HG03342 (cell line): ENCODE data around the gene MYLK.
"Not testable (repeated sequence)": the region's sequence is repeated elsewhere in the genome, so short reads cannot be mapped to it uniquely, and the experiment has no call there.

ENCODE experiments used
- ATAC-seq: cut with Tn5 transposase; IDR thresholded peaks from one replicate; pipeline ENCODE4 v1.9.1; 2021; ENCODE audit warnings: mild to moderate bottlenecking, moderate library complexity; ENCODE audit not compliant: unreplicated experiment

Gene MYLK

DNA sequence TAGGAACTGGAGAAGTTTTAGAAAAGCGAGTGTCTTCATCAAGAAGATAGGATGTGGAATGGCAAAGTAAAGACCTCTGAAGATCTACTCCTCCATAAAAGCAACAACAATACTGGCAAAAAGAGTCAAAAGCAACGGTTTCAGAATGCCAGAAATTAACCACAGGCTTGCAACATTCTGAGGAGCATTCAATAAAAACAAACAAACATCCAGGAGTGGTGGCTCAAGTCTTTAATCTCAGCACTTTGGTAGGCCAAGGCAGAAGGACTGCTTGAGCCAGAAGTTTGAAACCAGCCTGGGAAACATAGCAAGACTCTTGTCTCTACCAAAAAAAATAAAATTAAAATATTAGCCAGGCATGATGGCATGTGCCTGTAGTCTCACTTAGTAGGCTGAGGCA lies 156.1 kb downstream of the MYLK start:
- ATAC-seq = no peak

DNA sequence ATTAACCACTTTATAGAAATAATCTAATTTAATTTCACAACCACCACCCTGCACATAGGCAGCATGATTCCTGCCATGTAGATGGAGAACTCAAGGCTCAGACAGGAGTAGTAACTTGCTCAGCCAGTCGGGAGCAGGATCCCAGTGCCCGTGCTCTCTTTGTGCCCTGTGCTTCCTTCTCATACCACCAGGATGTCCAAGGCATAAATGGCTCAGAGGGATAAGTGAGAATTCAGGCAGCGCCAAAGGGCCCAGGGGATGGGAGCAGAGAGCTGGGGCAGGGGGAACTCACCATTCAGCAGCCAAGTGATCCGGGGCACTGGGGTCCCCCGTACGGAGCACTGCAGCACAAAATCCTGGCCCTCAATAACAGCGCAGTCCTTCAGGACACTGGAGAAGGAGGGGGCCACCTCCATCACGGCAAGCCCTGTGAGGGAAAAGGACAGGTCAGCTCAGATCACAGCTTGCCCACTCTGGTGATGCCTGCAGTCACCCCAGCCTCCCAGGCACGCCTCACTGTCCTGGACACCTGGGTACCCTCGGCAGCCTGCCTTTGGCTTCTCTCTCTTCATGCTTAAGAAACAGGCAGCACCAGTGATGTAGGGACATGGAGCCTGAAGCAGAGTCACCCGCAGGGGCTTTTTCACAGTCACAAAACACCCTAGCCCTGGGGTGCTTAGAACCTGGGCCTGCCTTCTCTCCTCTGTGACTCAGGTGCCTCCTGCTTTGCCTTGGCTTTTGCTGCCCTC lies 158.3 kb downstream of the MYLK start:
- ATAC-seq = no peak

DNA sequence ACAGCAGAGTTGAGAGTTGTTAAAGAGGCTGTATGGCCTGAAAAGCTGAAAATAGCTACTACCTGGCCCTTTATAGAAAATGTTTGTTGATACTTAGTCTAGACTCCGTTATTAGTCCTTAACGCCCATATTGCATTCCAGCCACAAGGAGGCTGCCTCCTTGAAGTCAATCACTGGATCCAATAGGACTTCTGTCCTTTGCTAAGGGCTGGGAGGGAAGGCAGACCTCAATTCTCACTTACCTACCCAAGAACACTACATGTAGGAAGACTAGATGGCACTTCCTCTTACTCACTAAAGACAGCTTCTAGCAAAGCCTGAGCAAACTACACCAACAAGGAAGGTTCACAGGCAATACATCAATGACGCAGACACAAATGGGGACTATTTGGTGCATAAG lies 159.8 kb downstream of the MYLK start:
- no peak for ATAC-seq

GRCh38 chr3:123723522-123724168 lies 160.5 kb downstream of the MYLK start:
- ATAC-seq = no peak

DNA sequence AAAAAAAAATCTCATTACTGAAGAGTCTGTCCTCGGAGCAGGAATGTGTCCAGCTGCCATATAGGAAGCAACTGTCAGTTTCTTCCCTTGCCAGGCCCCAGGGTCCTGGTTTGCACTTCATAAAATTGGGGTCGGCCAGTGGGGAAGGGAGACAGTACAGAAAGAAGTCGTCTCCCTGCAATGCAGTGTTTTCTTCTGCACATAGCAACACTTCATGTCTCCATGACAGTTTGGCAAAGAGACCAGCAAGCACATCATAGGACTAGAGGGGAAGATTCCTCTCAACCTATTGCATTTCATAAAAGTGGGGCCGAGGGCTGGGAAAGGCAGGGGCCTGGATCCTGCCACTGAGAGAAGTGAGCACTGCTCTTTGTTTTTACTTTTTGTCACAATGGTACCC lies 161.1 kb downstream of the MYLK start:
- no peak for ATAC-seq

DNA sequence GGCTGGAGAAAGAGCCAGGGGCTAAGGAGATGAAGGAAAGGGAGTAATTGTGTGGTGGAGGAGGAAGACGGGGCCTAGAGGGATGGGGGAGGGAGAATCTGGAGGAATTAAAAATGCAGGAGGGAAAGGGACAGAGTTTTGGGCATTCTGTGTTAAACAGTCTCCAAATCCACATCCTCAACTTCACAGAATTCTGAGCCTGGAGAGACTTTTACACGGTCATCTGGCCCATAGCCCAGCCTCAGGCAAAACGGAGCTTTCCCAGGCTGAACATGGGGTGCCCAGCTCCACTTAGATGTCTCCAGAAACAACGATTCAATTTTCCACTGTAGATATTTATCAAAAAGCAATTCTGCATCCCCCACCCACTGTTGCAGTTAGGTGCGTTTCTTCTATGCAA lies 161.7 kb downstream of the MYLK start:
- ATAC-seq = no peak

GRCh38 chr3:123722021-123722420 lies 162.1 kb downstream of the MYLK start:
- ATAC-seq = no peak

GRCh38 chr3:123721095-123721689 lies 162.9 kb downstream of the MYLK start:
- not testable (repeated sequence) for ATAC-seq

GRCh38 chr3:123720638-123721037 lies 163.5 kb downstream of the MYLK start:
- ATAC-seq = no peak

GRCh38 chr3:123719862-123720453 lies 164.2 kb downstream of the MYLK start:
- ATAC-seq = no peak

DNA sequence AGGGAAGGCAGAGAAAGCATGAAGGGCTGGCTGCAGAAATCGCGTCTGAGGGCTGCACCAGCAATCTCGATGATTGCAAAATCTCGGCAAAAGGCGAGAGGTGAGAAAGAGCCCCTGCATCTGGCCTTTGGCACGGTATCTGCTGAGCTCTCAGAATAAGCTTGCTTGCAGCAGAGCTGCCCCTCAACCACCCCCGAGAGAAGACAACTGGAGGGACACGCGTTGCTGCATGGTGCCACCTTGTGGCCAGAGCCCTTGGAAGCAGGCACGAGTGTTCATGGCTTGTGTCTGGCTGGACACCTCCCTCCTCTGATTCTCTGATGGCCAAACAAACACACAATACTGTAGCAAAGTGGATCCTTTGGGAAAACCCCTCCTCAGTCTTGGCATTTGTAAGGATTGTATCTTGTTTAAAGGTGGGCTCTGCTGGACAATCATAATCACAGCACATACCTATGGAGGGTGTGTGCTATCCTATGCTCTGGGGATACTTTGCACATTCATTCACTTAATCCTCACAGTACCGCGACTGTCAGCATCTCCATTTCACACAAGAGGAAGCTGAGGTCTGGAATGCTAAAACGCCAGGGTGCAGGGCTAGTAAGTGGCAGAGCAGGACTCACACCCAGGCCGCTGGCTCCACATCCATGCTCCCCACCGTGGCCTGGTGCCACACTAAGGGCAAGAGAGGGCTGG lies 164.9 kb downstream of the MYLK start:
- ATAC-seq = not testable (repeated sequence)

- no peak for ATAC-seq
Measured at GRCh38 chr3:123718108-123718507, 166.0 kb downstream of the MYLK start.

DNA sequence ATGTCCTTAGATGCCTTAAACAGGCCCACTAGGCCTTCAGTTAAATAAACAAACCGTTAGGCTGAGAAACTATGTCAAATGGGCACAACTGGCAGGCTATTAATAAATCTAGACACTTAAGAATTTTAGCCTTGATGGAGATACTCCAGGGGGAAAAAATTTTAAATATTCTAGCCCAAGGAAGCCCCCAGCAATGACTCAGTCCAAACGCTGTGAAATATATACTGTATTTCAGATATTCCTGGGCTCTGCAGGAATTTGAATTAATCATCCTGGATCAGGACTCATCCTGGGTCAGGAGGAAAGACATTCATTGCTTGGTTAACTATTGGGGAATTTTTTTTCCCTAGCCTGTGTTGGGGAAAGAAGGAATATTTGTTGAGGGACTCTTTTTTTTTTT lies 166.7 kb downstream of the MYLK start:
- not testable (repeated sequence) for ATAC-seq

DNA sequence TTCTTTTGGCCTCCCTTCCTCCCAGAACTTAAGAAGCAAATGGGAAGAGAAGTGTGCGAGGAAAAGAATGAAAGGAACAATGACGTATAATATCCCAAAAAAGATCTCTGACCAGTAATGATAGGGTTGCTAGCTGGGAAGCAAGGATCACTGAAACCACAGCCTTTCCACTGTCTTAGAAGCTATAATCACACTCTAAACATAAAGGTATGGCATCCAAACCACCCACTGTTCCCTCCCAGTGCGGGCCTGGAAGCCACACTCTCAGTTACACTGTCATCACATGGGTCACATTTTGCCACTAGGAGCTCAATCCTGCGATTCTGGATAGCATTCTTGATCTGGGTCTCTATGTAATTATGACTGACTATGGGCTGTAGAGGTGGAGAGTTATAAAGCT lies 167.7 kb downstream of the MYLK start:
- ATAC-seq = no peak

GRCh38 chr3:123713211-123713610 lies 170.9 kb downstream of the MYLK start:
- ATAC-seq = no peak

- ATAC-seq = no peak
Measured at GRCh38 chr3:123712077-123712860, 171.9 kb downstream of the MYLK start.

- no peak for ATAC-seq
Measured at GRCh38 chr3:123711356-123711755, 172.8 kb downstream of the MYLK start.

DNA sequence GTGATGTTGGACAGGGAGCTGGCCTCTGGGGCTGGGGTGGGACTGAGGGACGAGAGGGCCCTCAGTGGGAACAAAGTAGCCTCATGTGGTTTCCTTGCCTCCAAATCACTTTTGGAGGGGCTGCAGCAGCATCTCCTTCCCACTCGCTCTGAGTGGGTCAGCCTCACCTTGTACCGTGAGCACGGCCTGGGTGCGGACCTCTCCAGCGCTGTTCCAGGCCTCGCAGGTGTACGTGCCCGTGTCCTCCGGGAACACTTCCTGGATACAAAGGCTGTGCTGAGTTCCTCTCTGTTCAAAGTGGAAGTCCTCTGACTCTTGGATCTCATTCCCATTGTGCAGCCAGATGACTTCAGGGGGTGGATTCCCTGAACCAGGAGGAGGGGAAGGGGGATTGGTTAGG lies 175.6 kb downstream of the MYLK start:
- ATAC-seq = no peak

DNA sequence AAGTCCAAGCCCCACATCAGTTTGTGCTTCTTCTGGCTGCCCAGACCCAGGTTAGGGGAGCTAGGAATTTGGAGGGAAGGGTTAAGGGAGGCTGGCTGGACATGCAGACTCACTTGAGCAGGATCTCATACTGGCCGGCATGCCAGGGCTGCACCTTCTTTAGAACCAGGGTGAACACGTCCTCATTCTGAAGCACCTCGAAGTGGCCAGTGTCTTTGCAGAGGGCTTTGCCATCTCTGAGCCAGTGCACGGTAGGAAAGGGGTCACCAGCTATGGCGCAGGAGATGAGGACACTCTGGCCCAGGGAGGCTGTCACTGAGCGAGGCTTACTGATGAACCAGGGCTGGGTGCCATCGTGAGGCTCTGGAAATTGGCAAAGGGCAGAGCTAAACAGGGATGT lies 176.5 kb downstream of the MYLK start:
- not testable (repeated sequence) for ATAC-seq

DNA sequence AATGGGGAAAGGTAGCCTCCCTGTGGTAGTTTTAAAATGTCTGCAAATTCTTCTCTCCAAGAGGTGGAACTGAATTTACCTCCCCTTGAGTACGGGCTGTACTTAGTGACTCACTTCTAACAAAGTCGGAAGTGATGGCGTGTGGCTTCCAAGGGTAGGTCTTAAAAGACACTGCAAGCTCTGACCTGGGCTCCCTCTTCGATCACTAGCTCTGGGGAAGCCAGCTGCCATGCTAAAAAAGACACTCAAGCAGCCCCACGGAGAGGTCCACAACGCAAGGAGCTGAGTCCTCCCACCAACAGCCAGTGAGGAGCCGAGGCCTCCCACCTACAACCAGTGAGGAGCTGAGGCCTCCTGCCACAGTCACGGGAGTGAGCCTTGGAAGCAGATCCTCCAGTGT lies 177.3 kb downstream of the MYLK start:
- no peak for ATAC-seq
